Suprapubic skin (tissue), 4 donors: Measurements from ENCODE around the gene RRP1B. TPM values are rescaled to one million over a fixed set of nuclear protein-coding genes. Genes with fewer than 3 reads are reported as not detected.
A peak's percentile ranks its signal among the peaks of the same experiment; 100 is the strongest.
"Not testable (repeated sequence)": the region's sequence is repeated elsewhere in the genome, so short reads cannot be mapped to it uniquely, and the experiment has no call there.

Experiments
- DNase-seq, 2 donors: peaks; one replicate each; pipeline ENCODE4 v3.0.0-alpha.2; 2019; ENCODE audit warnings: low spot score in 2 of 2
- H3K27ac ChIP-seq: fragments of 200-600 bp; sonication (generic); one replicate; pipeline ENCODE4 v1.5.1; 2019
- H3K27me3 ChIP-seq: fragments of 200-600 bp; sonication (generic); one replicate; pipeline ENCODE4 v1.5.1; 2019
- H3K36me3 ChIP-seq: fragments of 200-600 bp; sonication (generic); one replicate; pipeline ENCODE4 v1.5.1; 2019
- H3K4me1 ChIP-seq: fragments of 200-600 bp; sonication (generic); one replicate; pipeline ENCODE4 v1.5.1; 2019
- H3K4me3 ChIP-seq: fragments of 200-600 bp; sonication (generic); one replicate; pipeline ENCODE4 v1.5.1; 2019; ENCODE audit warnings: mild to moderate bottlenecking
- H3K9me3 ChIP-seq: fragments of 200-600 bp; sonication (generic); one replicate; pipeline ENCODE4 v1.5.1; 2019
- CTCF ChIP-seq, 2 donors: fragments of 200-600 bp in 1 of 2; fragments of 450-650 bp in 1 of 2; sonication (generic) in 1 of 2; IDR thresholded peaks; one replicate each; pipeline ENCODE4 v1.5.1; 2016 to 2019; ENCODE audit warnings: antibody characterized with exemption in 2 of 2, mild to moderate bottlenecking in 1 of 2, moderate library complexity in 1 of 2
- EP300 ChIP-seq: sonication (generic); formaldehyde crosslinking; IDR thresholded peaks from one replicate; pipeline ENCODE4 v1.6.1; 2017; ENCODE audit warnings: antibody characterized with exemption
- POLR2A ChIP-seq, 2 donors: fragments of 450-650 bp; IDR thresholded peaks; one replicate each; pipeline ENCODE4 v1.6.1; 2017; ENCODE audit warnings: antibody characterized with exemption in 2 of 2, mild to moderate bottlenecking in 2 of 2, moderate library complexity in 2 of 2
- POLR2AphosphoS5 ChIP-seq, 3 donors: sonication (generic); formaldehyde crosslinking; IDR thresholded peaks; one replicate each; pipeline ENCODE4 v1.6.1; 2017; ENCODE audit warnings: antibody characterized with exemption in 3 of 3
- WGBS: methylation state at CpG from one replicate; pipeline ENCODE4 v1.1.5; 2018; 5-methylcytosine and 5-hydroxymethylcytosine counted together
- total RNA-seq, 4 donors: library from RNA; depleted of rRNA; stranded (reverse); fragments of >200 nt; gene quantifications; one replicate each; pipeline ENCODE4 v1.1.0, GENCODE V29; 2016

RRP1B gene
- total RNA-seq, 4 donors from 2014 or later: 19.1 to 25.1 (median 23.3) TPM

GRCh38 chr21:43696214-43696613, 36.9 kb downstream of the RRP1B start:
- Histone ChIP-seq H3K27ac (no peak overlapping the region), H3K36me3 (peaks cover 57% of the 10 kb centered on the region), H3K4me3 (no peak overlapping the region), H3K27me3 (no peaks in the 10 kb centered on the region), H3K9me3 (no peaks in the 10 kb centered on the region), H3K4me1 (no peaks in the 10 kb centered on the region)
- 72% methylated on average over 8 of the region's 17 CpGs for whole genome bisulfite sequencing
- peak in 1 of 2 donors; percentile 68 for DNase-seq
- TF ChIP-seq EP300: no peak
- no peak for TF ChIP-seq CTCF (IDR thresholded peaks at IDR 0.05)
- no peak for TF ChIP-seq POLR2A (IDR thresholded peaks at IDR 0.05)

- Histone ChIP-seq H3K4me3 (no peak overlapping the region), H3K27ac (no peak overlapping the region), H3K9me3 (no peaks in the 10 kb centered on the region), H3K27me3 (no peaks in the 10 kb centered on the region), H3K36me3 (peaks cover 40% of the 10 kb centered on the region), H3K4me1 (peaks cover 7% of the 10 kb centered on the region)
- TF ChIP-seq EP300: no peak
- TF ChIP-seq CTCF (IDR thresholded peaks at IDR 0.05): no peak
- TF ChIP-seq POLR2A (IDR thresholded peaks at IDR 0.05): no peak
- TF ChIP-seq POLR2AphosphoS5 (IDR thresholded peaks at IDR 0.05): no peak
- WGBS: 86% methylated on average over 11 of the region's 11 CpGs
- DNase-seq: peak in 1 of 2 donors; percentile 28
Measured at GRCh38 chr21:43697758-43698643, 38.6 kb downstream of the RRP1B start.

- not testable (repeated sequence) for H3K4me3 ChIP-seq, H3K27ac ChIP-seq, H3K9me3 ChIP-seq, H3K27me3 ChIP-seq
- WGBS: 92% methylated on average over 5 of the region's 5 CpGs
- H3K36me3 ChIP-seq: peaks cover 26% of the 10 kb centered on the region
- peaks cover 16% of the 10 kb centered on the region for H3K4me1 ChIP-seq
- peak in 1 of 2 donors; percentile 9 for DNase-seq
Measured at GRCh38 chr21:43699492-43699777, 40.1 kb downstream of the RRP1B start.

- WGBS: 65% methylated on average over 13 of the region's 13 CpGs
- peaks cover 19% of the 10 kb centered on the region for H3K36me3 ChIP-seq
- TF ChIP-seq POLR2AphosphoS5 (IDR thresholded peaks at IDR 0.05) (no peak), EP300 (no peak), CTCF (IDR thresholded peaks at IDR 0.05) (no peak)
- no peak for DNase-seq
- peaks cover 16% of the 10 kb centered on the region for H3K4me1 ChIP-seq
- H3K9me3 ChIP-seq: no peaks in the 10 kb centered on the region
- H3K27me3 ChIP-seq: no peaks in the 10 kb centered on the region
- no peak overlapping the region for H3K4me3 ChIP-seq
- H3K27ac ChIP-seq: no peak overlapping the region
Measured at GRCh38 chr21:43699933-43700599, 40.7 kb downstream of the RRP1B start.

GRCh38 chr21:43701936-43702784, 42.8 kb downstream of the RRP1B start:
- Histone ChIP-seq H3K27me3 (no peaks in the 10 kb centered on the region), H3K27ac (no peak overlapping the region), H3K4me3 (no peak overlapping the region), H3K36me3 (peaks cover under 1% of the 10 kb centered on the region), H3K9me3 (no peaks in the 10 kb centered on the region), H3K4me1 (peaks cover 16% of the 10 kb centered on the region)
- WGBS: 79% methylated on average over 17 of the region's 29 CpGs
- DNase-seq: no peak
- TF ChIP-seq EP300 (no peak), CTCF (IDR thresholded peaks at IDR 0.05) (no peak), POLR2AphosphoS5 (IDR thresholded peaks at IDR 0.05) (no peak), POLR2A (IDR thresholded peaks at IDR 0.05) (no peak)
